Mucosa of gallbladder (tissue), 1 donor: Measurements from ENCODE around the gene RAET1G. TPM values are rescaled to one million over a fixed set of nuclear protein-coding genes. Genes with fewer than 3 reads are reported as not detected.
"Not testable (repeated sequence)": the region's sequence is repeated elsewhere in the genome, so short reads cannot be mapped to it uniquely, and the experiment has no call there.

ENCODE experiments used
- DNase-seq: peaks from one replicate; pipeline ENCODE4 v3.0.0-alpha.2; 2020; ENCODE audit warnings: low spot score
- total RNA-seq: library from RNA; stranded (reverse); gene quantifications from one replicate; pipeline ENCODE4 v1.2.1, GENCODE V29; 2021
- donor health status: DM: no; HTN: no; CAD: no.

Gene RAET1G
- total RNA-seq, 1 donor from 2014 or later, result 0.52 TPM

GRCh38 chr6:149913540-149914240 lies 9.2 kb downstream of the RAET1G start:
- no peak for DNase-seq

GRCh38 chr6:149913085-149913484 lies 9.8 kb downstream of the RAET1G start:
- DNase-seq, result no peak

GRCh38 chr6:149912680-149913079 lies 10.2 kb downstream of the RAET1G start:
- DNase-seq, result not testable (repeated sequence)

- no peak for DNase-seq
Observed at GRCh38 chr6:149910721-149911151, 12.2 kb downstream of the RAET1G start.

GRCh38 chr6:149909701-149910470 lies 13.0 kb downstream of the RAET1G start:
- DNase-seq, result no peak

GRCh38 chr6:149908480-149908879 lies 14.4 kb downstream of the RAET1G start:
- not testable (repeated sequence) for DNase-seq

GRCh38 chr6:149907317-149907716 lies 15.6 kb downstream of the RAET1G start:
- no peak for DNase-seq

GRCh38 chr6:149906405-149906804 lies 16.5 kb downstream of the RAET1G start:
- no peak for DNase-seq

GRCh38 chr6:149905911-149906371 lies 17.0 kb downstream of the RAET1G start:
- DNase-seq, result no peak

GRCh38 chr6:149905371-149905910 lies 17.5 kb downstream of the RAET1G start:
- no peak for DNase-seq

- no peak for DNase-seq
Observed at GRCh38 chr6:149904661-149905370, 18.1 kb downstream of the RAET1G start.

GRCh38 chr6:149903938-149904611 lies 18.8 kb downstream of the RAET1G start:
- no peak for DNase-seq

GRCh38 chr6:149901444-149902140 lies 21.3 kb downstream of the RAET1G start:
- no peak for DNase-seq

GRCh38 chr6:149900620-149901443 lies 22.1 kb downstream of the RAET1G start:
- no peak for DNase-seq

- DNase-seq, result no peak
Observed at GRCh38 chr6:149899926-149900619, 22.8 kb downstream of the RAET1G start.

- DNase-seq, result no peak
Observed at GRCh38 chr6:149899486-149899885, 23.4 kb downstream of the RAET1G start.

GRCh38 chr6:149898966-149899365 lies 24.0 kb downstream of the RAET1G start:
- DNase-seq, result no peak

GRCh38 chr6:149897855-149898744 lies 24.8 kb downstream of the RAET1G start, which contains the start of gene RAET1E:
Gene RAET1E, minus strand, starts transcription at chr6:149898113. Its CDS starts 7,212 bp downstream, at chr6:149890901.
- no peak for DNase-seq
